AG04449 (cell line): Measurements from ENCODE around the gene PDLIM4.

Source experiments
- CTCF ChIA-PET: fragments of 350-600 bp; formaldehyde crosslinking; extraction: SDS; loops from one replicate; lab custom pipeline; 2021; ENCODE audit warnings: antibody characterized with exemption; lab: Yijun Ruan, JAX
- POLR2A ChIA-PET: fragments of 400-600, 350-600 bp; formaldehyde crosslinking; extraction: SDS; loops from one replicate; lab custom pipeline; 2020; ENCODE audit warnings: antibody characterized with exemption, inconsistent platforms; lab: Yijun Ruan, JAX
- DNase-seq: peaks from one replicate; pipeline ENCODE4 v3.0.0-alpha.2; 2010; ENCODE audit warnings: low read depth, low spot score
- H3K4me3 ChIP-seq: 2 replicates; pipeline ENCODE4 v1.5.1; 2011; ENCODE audit warnings: low read depth, mild to moderate bottlenecking, control low read depth, low read length
- TF ChIP-seq, protein P1 (sequence below): IDR thresholded peaks from one replicate; pipeline ENCODE4 v1.5.1; 2011; ENCODE audit warnings: mild to moderate bottlenecking, moderate library complexity, low read length, control low read depth, inconsistent platforms; ENCODE audit not compliant: insufficient read depth; ENCODE audit errors: missing control alignments

The PDLIM4 gene

DNA sequence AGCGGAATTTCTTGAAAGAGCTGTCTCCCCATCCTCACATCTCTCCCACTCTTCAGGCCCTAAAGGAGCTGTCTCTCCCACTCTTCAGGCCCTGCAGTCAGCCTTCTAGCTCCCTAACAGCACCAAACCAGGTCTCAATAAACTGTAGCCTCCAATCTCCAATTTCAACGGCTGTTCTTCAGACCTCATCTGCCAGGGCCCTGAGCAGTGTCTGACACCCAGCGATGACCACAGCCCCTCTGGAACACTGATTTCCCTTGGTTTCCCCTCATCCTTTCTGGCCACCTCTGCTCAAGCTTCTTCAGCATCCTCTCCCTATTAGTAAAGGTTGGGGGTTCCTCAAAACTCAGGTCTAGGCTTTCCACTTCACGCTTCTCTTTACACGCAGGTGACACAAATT is 28.3 kb upstream of the PDLIM4 start:
- CTCF ChIA-PET = interaction anchor here (0.7 to 5.2 kb wide), 5 partner anchors 9 to 164 kb away, joined by 3 to 78 read pairs (median 5); partner anchors contain the start of gene SLC22A4

DNA sequence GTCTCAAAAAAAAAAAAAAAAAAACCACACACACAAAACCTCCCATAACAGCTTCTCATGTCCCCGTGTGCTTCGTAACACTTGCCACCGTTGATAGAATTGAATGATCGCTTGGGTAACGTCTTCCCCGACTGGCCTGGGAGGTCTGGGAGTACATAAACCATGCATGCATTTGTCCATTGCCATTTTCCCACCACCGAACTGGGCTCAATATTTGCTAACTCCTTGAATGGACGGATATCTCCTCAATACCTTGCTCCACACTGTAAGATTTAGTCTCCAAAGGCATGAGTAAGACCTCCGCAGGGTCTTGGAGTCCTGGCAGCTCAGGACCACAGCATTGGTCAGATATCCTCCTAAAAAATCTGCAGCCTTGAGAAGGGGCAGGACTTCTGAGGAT is 26.6 kb upstream of the PDLIM4 start:
- ChIA-PET CTCF (interaction anchor here (5.2 kb wide), 1 partner anchor 8 kb away, joined by 78 read pairs; no protein-coding TSS in a partner anchor), POLR2A (no interaction called here)
- H3K4me3 ChIP-seq = no peak overlapping the region
- TF ChIP-seq, protein P1, sequence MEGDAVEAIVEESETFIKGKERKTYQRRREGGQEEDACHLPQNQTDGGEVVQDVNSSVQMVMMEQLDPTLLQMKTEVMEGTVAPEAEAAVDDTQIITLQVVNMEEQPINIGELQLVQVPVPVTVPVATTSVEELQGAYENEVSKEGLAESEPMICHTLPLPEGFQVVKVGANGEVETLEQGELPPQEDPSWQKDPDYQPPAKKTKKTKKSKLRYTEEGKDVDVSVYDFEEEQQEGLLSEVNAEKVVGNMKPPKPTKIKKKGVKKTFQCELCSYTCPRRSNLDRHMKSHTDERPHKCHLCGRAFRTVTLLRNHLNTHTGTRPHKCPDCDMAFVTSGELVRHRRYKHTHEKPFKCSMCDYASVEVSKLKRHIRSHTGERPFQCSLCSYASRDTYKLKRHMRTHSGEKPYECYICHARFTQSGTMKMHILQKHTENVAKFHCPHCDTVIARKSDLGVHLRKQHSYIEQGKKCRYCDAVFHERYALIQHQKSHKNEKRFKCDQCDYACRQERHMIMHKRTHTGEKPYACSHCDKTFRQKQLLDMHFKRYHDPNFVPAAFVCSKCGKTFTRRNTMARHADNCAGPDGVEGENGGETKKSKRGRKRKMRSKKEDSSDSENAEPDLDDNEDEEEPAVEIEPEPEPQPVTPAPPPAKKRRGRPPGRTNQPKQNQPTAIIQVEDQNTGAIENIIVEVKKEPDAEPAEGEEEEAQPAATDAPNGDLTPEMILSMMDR = no peak
- DNase-seq = no peak

More for the DNA sequence above, 28.3 kb upstream of the PDLIM4 start:
- TF ChIP-seq, protein P1 = no peak
- DNase-seq = no peak
- H3K4me3 ChIP-seq = no peak overlapping the region
- POLR2A ChIA-PET = no interaction called here

DNA sequence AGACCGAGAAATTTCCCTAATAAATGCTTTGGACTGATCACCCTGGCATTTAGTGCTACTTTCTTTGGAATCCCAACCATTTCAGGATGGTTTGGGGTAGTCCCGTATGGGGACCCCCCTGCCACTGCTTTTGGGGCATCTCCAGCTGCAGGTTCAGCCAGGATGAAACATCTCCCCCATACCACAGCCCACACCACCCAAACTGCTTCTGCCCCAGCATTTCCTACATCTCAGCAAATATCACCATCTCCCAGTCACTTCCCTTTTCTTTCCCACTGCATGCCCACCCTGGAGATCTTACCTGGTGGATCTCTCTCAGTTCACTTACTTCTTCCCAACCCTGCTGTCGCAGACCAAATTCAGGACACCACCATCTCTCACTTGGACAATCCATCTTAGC is 25.0 kb upstream of the PDLIM4 start:
- CTCF ChIA-PET = interaction anchor here (1.5 to 13.3 kb wide), 2 partner anchors 23 to 43 kb away, joined by 6 to 416 read pairs; partner anchors contain the start of gene PDLIM4

DNA sequence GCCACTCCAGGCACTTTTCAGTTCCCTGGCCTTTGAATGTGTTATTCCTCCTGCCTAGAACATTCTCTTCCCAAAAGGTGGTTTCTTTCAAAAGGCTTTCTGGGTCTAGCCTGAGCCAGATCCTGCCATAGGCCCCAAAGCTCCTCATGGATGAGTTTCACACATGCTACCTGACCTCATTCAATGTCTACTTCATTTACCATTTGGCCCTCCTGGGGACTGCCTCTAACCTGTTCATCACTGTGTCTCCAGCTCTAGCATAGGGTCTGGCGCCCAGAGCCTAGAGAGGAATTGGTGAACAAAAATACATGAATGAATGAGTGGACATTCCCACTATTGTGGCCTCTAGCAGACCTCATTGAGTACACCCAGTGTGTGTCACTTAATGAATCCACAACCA is 24.4 kb upstream of the PDLIM4 start:
- POLR2A ChIA-PET = no interaction called here
- CTCF ChIA-PET = interaction anchor here (1.5 to 13.3 kb wide), 2 partner anchors 22 to 43 kb away, joined by 6 to 416 read pairs; partner anchors contain the start of gene PDLIM4
- DNase-seq = no peak

More for the DNA sequence above, 25.0 kb upstream of the PDLIM4 start:
- no peak for DNase-seq
- TF ChIP-seq, protein P1 = no peak
- no peak overlapping the region for H3K4me3 ChIP-seq
- POLR2A ChIA-PET = no interaction called here

DNA sequence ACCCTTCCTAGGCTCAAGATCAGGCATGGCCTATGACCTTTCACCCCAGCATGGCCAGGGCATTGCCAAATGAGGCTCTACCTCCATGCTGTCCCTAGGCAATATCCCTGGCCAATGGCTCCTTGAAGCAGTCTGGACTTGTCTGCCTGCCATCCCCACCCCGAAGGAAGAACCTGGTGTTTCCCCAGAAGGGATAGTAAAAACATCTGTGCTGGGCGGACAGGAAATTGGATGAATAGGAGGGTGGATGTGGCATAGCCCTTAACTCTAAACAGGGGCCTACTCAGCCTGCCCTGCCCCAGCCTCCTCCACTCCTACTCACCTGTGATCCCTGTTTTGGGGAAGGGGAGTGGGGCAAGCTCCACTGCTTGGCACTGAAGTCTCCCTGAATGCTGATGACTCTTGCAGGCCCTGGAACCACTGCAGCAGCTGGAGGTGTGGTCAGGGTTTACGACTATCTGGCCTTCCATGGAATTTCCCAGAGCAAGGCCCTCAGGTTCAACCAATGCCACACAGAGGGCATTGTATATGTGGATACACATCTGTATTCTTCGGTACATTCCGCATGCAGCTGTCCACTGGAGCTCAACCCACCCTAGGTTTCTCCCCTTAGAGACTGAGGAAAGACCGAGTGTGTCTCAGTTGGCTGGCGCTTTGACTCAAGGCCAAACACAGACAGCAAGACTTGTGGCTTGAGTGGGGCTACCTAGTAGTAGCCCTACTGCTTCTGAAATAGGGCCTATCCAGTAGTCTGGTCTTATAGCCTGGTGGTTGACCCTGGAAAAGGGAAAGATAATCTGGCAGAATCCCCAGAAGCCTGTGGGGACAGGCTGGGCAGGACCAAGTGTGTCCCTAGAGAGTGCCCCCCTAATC is 23.4 kb upstream of the PDLIM4 start:
- DNase-seq = no peak
- CTCF ChIA-PET = interaction anchor here (1.1 to 13.3 kb wide), 6 partner anchors 10 to 169 kb away, joined by 3 to 416 read pairs (median 6); partner anchors contain the start of gene PDLIM4
- TF ChIP-seq, protein P1 = no peak
- H3K4me3 ChIP-seq = no peak overlapping the region
- POLR2A ChIA-PET = no interaction called here

More for the DNA sequence above, 24.4 kb upstream of the PDLIM4 start:
- H3K4me3 ChIP-seq = no peak overlapping the region
- TF ChIP-seq, protein P1 = no peak

DNA sequence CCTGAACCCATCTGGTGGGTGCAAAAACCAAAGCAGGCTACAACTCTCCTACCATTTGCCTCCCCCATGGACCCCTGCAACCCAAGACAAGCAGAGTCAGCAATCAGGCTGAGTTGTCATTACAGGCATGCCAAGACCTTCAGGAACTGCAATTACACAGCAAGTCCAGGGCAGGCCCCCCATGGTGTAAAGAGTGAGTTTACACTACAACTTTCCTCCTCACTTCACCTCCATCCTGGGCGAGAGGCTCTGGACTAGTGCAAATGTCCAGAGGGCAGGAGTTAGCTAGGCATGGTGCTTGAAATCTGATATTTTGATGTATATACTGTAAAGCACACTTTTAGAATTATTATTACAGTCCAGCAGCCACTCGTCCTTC is 22.8 kb upstream of the PDLIM4 start:
- DNase-seq = no peak
- TF ChIP-seq, protein P1 = no peak
- no peak overlapping the region for H3K4me3 ChIP-seq
- CTCF ChIA-PET = interaction anchor here (0.7 to 13.3 kb wide), 6 partner anchors 11 to 188 kb away, joined by 3 to 416 read pairs (median 4); partner anchors contain the start of gene PDLIM4
- POLR2A ChIA-PET = no interaction called here
